ENCODE data around the gene PCCA. TPM values are rescaled to one million over a fixed set of nuclear protein-coding genes. Genes with fewer than 3 reads are reported as not detected.

Gene PCCA
- total RNA-seq, 3 donors from 2014 or later: 55.7 to 98.6 (median 70.5) TPM

- Histone ChIP-seq H3K4me1 (ENCODE audit: low read depth) (peaks cover 17% of the 10 kb centered on the region), H3K4me3 (no peak overlapping the region), H3K9me3 (no peaks in the 10 kb centered on the region), H3K36me3 (ENCODE audit: low read depth) (no peaks in the 10 kb centered on the region)
- intact Hi-C loops (cut with DNase I, micrococcal nuclease): loop anchor here in 1 of 2 donors (5.0 to 10.0 kb wide), 2 partner anchors 318 to 581 kb away; no protein-coding TSS in a partner anchor
- ATAC-seq (peak; percentile 32), DNase-seq (peak in 1 of 3 donors; percentile 74)
- TF ChIP-seq CTCF (IDR thresholded peaks at IDR 0.05): peak; percentile 31
Measured at GRCh38 chr13:100235311-100235901, 146.5 kb downstream of the PCCA start.

- Histone ChIP-seq H3K4me1 (ENCODE audit: low read depth) (peaks cover 5% of the 10 kb centered on the region), H3K9me3 (no peaks in the 10 kb centered on the region), H3K36me3 (ENCODE audit: low read depth) (no peaks in the 10 kb centered on the region), H3K4me3 (no peak overlapping the region)
- TF ChIP-seq CTCF (IDR thresholded peaks at IDR 0.05): no peak
- no peak for DNase-seq
- no peak for ATAC-seq
- intact Hi-C loops (cut with DNase I, micrococcal nuclease): no loop called here
Measured at GRCh38 chr13:100240109-100240779, 151.4 kb downstream of the PCCA start.

- H3K4me1 ChIP-seq (ENCODE audit: low read depth): no peaks in the 10 kb centered on the region
- intact Hi-C loops (cut with DNase I, micrococcal nuclease): no loop called here
Measured at GRCh38 chr13:100244431-100244830, 155.5 kb downstream of the PCCA start.

GRCh38 chr13:100245104-100245503 lies 156.2 kb downstream of the PCCA start:
- Histone ChIP-seq H3K4me3 (no peak overlapping the region), H3K4me1 (ENCODE audit: low read depth) (no peaks in the 10 kb centered on the region), H3K36me3 (ENCODE audit: low read depth) (no peaks in the 10 kb centered on the region), H3K9me3 (peaks cover 8% of the 10 kb centered on the region)
- intact Hi-C loops (cut with DNase I, micrococcal nuclease): no loop called here
- no peak for TF ChIP-seq CTCF (IDR thresholded peaks at IDR 0.05)
- ATAC-seq: no peak
- DNase-seq: no peak

More at GRCh38 chr13:100244431-100244830, 155.5 kb downstream of the PCCA start:
- DNase-seq (no peak), ATAC-seq (no peak)
- Histone ChIP-seq H3K4me3 (no peak overlapping the region), H3K36me3 (ENCODE audit: low read depth) (no peaks in the 10 kb centered on the region), H3K9me3 (peaks cover 8% of the 10 kb centered on the region)
- TF ChIP-seq CTCF (IDR thresholded peaks at IDR 0.05): no peak

GRCh38 chr13:100247937-100248336 lies 159.0 kb downstream of the PCCA start:
- H3K4me3 ChIP-seq: no peak overlapping the region
- no peaks in the 10 kb centered on the region for H3K4me1 ChIP-seq (ENCODE audit: low read depth)
- intact Hi-C loops (cut with DNase I, micrococcal nuclease): no loop called here
- ATAC-seq (no peak), DNase-seq (no peak)
- no peak for TF ChIP-seq CTCF (IDR thresholded peaks at IDR 0.05)
- H3K36me3 ChIP-seq (ENCODE audit: low read depth): no peaks in the 10 kb centered on the region
- H3K9me3 ChIP-seq: peaks cover 8% of the 10 kb centered on the region

All from mucosa of descending colon (tissue), 3 donors.